HepG2 (cell line): ENCODE measurements around the gene C11orf65.

Source experiments
- BCL3 ChIP-seq: sonication (generic); formaldehyde crosslinking; IDR thresholded peaks from 2 replicates; pipeline ENCODE4 v1.5.1; 2020; ENCODE audit warnings: mild to moderate bottlenecking, missing genetic modification reagents, moderate library complexity
- E2F2 ChIP-seq: sonication (generic); formaldehyde crosslinking; IDR thresholded peaks from 2 replicates; pipeline ENCODE4 v1.4.0; 2020; ENCODE audit warnings: missing genetic modification reagents, borderline replicate concordance
- MED13 ChIP-seq: sonication (generic); formaldehyde crosslinking; IDR thresholded peaks from 2 replicates; pipeline ENCODE4 v1.5.0; 2020; ENCODE audit warnings: missing genetic modification reagents
- MXD4 ChIP-seq: IDR thresholded peaks from 2 replicates; pipeline ENCODE4 v1.6.1; 2016; ENCODE audit warnings: mild to moderate bottlenecking, missing biosample characterization, missing genetic modification reagents
- MYNN ChIP-seq: sonication (generic); formaldehyde crosslinking; IDR thresholded peaks from 2 replicates; pipeline ENCODE4 v1.4.0; 2020; ENCODE audit warnings: mild to moderate bottlenecking, low read depth, missing genetic modification reagents
- PHF20 ChIP-seq: sonication (generic); formaldehyde crosslinking; IDR thresholded peaks from 2 replicates; pipeline ENCODE4 v1.5.0; 2020; ENCODE audit warnings: mild to moderate bottlenecking, missing genetic modification reagents
- SP1 ChIP-seq, 2 experiments: fragments of 450-650 bp in 1 of 2; sonication (generic) in 1 of 2; formaldehyde crosslinking in 1 of 2; IDR thresholded peaks; 2 replicates each; pipeline versions ENCODE4 v1.4.0 to v1.6.1; 2016 to 2020; ENCODE audit warnings: missing genetic modification reagents in 1 of 2
- ZNF766 ChIP-seq: sonication (generic); formaldehyde crosslinking; IDR thresholded peaks from 2 replicates; pipeline ENCODE4 v1.5.0; 2020; ENCODE audit warnings: missing genetic modification reagents, borderline replicate concordance
- TF ChIP-seq, protein P1 (sequence below): sonication (generic); formaldehyde crosslinking; IDR thresholded peaks from 2 replicates; pipeline ENCODE4 v1.5.0; 2020; ENCODE audit warnings: mild to moderate bottlenecking, missing genetic modification reagents, moderate library complexity
- TF ChIP-seq, protein P2 (sequence below): IDR thresholded peaks from 2 replicates; pipeline ENCODE4 v1.6.1; 2016

DNA sequence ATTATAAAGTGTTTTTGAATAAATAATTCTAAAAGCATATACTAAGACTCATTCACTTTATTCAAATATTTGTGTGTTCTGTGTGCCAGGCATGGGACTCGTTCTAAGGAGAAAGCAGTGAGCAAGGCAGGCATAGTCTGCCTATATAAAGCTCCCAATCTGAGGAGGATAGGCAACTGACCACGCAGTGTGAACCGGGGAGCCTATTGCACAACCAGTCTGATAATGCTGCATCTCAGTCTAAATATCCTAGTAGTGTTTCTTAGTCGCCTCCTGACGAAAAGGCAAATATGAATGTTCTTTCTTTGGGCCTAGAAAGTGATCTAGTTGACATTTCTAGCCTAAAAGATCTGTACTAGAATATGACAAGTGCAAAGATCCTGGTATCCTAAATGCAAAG lies 98.3 kb downstream of the C11orf65 start:
- TF ChIP-seq, protein P1, sequence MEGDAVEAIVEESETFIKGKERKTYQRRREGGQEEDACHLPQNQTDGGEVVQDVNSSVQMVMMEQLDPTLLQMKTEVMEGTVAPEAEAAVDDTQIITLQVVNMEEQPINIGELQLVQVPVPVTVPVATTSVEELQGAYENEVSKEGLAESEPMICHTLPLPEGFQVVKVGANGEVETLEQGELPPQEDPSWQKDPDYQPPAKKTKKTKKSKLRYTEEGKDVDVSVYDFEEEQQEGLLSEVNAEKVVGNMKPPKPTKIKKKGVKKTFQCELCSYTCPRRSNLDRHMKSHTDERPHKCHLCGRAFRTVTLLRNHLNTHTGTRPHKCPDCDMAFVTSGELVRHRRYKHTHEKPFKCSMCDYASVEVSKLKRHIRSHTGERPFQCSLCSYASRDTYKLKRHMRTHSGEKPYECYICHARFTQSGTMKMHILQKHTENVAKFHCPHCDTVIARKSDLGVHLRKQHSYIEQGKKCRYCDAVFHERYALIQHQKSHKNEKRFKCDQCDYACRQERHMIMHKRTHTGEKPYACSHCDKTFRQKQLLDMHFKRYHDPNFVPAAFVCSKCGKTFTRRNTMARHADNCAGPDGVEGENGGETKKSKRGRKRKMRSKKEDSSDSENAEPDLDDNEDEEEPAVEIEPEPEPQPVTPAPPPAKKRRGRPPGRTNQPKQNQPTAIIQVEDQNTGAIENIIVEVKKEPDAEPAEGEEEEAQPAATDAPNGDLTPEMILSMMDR (CRISPR knock-in tag), result no peak
- TF ChIP-seq MED13 (CRISPR knock-in tag) (no peak), SP1 (IDR thresholded peaks at IDR 0.05) (no peak), SP1 (CRISPR knock-in tag; IDR thresholded peaks at IDR 0.05) (no peak), ZNF766 (CRISPR knock-in tag) (no peak), BCL3 (CRISPR knock-in tag) (no peak), MXD4 (CRISPR knock-in tag) (no peak), MYNN (no peak), PHF20 (CRISPR knock-in tag) (no peak), E2F2 (CRISPR knock-in tag) (no peak)
- TF ChIP-seq, protein P2, sequence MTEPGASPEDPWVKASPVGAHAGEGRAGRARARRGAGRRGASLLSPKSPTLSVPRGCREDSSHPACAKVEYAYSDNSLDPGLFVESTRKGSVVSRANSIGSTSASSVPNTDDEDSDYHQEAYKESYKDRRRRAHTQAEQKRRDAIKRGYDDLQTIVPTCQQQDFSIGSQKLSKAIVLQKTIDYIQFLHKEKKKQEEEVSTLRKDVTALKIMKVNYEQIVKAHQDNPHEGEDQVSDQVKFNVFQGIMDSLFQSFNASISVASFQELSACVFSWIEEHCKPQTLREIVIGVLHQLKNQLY (CRISPR knock-in tag), result no peak
